Hematopoietic multipotent progenitor cell treated with erythropoietin and hydrocortisone succinate and interleukin-3 and kit ligand, for 17 days (in vitro differentiated cells): ENCODE measurements around the gene MRPL36.
"Not testable (repeated sequence)": the region's sequence is repeated elsewhere in the genome, so short reads cannot be mapped to it uniquely, and the experiment has no call there.

ENCODE experiments used
- DNase-seq: peaks from one replicate; pipeline ENCODE4 v3.0.0-alpha.2; 2015; ENCODE audit warnings: low spot score

The MRPL36 gene

DNA sequence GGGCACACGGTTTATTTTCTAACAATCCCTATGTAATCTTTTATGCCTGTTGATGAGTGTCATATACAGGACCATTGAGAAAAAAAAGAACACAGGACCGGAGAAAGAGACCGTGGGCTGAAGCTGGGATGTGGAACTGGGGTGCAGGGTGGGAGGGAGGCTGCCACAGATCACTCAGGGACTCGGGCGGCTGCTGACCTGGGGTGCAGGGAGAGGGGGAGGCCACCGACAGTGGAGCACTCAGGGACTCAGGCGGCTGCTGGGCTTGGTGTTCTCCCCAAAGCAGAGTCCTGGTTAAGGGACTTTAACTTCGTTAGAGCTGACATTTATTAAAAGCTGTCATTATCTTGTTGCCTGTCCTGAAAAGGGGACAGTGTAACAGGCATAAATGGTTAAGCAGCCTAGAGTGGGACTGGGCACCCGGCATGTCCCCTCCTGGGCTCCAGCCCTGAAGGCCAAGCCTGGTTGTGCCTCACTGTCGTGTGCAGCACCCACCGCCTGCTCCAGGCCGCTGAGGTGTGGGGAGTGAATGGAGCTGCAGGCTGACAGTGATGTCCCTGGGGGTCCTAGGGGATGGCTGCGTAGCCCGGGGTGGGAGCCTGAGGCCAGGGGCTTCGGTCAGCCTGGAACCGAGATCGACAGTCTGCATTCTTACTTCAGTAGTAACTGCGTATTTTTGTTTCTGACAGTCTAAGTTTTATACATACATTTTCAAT lies 15.6 kb upstream of the MRPL36 start:
- no peak for DNase-seq

DNA sequence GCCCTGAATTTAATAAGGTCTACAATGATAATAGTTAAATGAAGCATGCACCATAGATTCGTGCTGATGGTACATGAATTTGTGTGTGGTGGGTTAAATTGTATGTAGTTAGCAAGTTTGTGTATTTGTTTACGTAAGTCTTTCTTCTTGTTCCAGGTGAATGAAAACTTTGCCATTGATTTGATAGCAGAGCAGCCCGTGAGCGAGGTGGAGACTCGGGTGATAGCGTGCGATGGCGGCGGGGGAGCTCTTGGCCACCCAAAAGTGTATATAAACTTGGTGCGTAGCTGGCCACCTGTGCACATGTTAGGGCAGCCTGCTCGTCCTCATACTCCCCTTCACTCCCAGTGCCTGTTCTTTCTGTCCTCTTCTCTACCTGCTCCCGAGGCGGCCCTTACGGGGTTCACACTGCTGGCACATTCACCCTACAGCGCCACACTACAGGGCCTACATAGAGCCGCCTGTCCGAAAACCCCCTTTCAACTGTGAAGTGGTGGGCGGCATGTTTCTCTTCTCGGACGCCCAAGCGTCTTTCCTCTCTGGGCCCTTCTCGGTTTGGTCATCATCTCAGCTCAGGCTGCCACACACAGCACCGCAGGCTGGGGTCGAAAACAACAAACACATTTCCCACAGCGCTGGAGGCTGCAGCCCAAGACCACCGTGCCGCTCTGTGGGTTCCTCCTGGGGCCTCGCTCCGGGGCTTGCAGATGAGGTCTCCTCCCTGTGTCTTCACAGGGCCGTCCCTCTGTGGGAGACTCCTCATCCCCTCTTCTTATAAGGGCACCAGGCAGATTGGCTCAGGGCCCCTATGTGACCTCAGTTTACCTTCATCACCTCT lies 14.8 kb upstream of the MRPL36 start:
- DNase-seq: no peak

GRCh38 chr5:1810581-1811101 lies 11.0 kb upstream of the MRPL36 start:
- DNase-seq: no peak

DNA sequence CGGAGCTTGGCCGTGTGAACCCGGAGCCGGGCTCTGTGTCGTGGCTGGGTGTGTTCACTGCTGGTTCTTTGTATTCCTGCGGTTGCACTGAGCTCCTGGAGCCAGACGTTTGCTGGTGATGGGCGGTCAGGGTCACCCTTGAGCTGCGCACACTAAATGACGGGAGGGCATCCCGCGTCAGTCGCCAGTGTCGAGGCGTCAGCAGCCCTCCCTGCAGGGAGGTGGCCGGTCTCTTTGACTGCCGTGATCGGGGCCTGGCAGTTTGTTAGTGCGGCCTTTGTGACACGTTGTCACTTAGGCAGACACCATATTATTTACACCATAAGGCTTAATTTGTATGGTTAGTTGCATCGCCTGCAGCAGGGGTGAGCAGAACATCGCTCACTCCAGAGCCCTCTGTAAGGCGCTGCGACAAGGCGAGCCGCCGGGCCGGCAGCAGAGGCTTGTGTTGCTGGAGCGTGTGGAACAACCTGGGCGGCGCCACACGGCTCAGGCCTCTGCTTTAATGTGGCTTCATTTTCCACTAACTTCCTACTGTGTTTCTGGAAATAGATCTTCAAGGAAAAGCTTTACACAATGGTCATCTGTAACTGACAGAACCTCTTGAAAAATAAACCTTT lies 9.9 kb upstream of the MRPL36 start:
- DNase-seq: no peak

DNA sequence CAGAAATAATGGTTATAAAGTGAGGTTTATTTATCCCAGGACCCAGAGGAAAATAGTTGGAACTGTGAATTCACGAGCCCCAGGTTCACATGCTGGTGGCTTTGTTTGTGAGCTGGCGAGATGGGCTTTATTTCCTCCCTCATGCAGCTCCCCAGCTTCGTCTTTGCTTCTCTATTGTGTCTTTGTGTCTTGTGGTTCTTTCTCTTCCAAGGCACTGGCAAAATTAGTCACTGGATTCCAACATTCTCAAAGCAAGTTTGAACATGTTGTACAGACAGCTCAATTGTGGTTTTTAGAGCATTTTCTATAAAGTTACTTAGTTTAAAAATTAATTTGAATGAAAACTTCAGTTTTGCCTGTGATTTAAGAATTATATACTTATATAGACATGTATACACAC lies 8.8 kb upstream of the MRPL36 start:
- no peak for DNase-seq

DNA sequence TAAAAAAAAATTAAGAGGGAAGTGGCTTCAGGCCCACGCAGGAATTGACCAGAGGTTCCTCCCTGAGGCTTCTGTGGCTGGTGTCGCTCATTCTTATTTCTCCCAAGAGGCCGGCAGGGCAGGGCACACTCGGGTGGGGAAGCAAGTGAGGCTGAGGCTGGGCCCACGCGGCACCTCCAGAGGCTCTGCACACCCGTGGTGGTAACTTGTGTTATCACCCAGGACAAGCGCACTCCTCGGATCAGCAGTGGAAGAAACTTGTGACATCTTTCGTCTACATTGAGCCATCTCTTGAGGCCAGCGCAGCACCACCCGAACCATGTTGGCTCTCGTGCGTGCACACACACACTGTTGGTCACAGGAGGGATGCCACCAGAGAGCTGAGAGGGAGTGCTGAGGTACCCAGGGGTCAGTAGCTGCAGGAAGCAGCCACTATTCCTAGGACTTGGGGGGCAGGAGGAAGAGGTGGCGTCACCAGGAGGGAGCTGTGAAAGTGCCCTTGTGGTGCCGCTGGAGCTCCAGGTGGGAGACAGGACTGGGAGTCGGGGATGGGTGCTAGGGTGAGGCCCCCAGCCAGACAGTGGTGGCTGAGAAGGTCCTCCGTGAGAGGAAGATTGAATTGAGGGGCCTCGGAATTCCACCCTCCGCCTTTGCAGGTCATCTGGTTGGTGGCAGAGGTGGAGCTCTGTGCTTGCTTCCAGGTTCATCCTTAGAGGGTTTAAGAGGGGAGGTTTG lies 8.0 kb upstream of the MRPL36 start:
- DNase-seq: no peak

DNA sequence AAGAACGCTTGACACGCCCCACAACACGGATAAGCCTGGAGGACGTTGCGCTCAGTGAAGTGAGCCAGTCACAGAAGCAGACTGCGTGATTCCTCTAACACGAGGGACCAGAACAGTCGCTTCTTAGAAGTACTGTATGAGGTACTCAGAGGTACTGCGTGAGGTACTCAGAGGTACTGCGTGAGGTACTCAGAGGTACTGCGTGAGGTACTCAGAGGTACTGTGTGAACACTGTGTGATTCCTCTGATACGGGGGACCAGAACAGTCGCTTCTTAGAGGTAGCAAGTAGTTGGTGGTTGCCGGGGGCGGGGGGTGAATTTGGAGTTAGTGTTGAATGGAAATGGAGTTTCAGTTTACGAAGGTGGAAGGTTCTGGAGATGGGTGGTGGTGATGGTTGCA lies 7.3 kb upstream of the MRPL36 start:
- DNase-seq: no peak

DNA sequence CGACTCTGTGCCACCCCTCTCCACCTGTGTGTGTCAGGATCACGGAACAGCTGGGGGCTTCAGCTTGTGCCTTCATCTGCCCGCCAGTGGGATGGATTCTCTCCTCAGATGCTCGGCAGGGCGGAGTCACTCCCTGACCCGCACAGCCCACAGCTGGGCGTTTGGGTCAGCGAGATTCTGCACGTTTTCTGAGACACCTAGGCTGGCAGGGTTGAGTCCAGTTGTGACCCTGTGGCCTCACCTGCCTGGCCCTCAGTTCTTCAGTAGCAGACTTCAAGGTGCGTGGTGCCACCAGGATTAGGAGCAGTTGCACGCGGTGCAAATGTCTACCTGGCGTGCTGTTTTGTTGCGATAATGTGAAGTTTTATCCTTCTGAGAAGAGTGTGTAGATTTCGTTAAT lies 6.6 kb upstream of the MRPL36 start:
- DNase-seq: no peak

GRCh38 chr5:1805736-1806135 lies 6.1 kb upstream of the MRPL36 start:
- no peak for DNase-seq

GRCh38 chr5:1805326-1805725 lies 5.7 kb upstream of the MRPL36 start:
- DNase-seq: no peak

- peak; percentile 68 for DNase-seq
Observed at GRCh38 chr5:1804001-1804690, 4.5 kb upstream of the MRPL36 start.

GRCh38 chr5:1803192-1803591 lies 3.6 kb upstream of the MRPL36 start:
- no peak for DNase-seq

DNA sequence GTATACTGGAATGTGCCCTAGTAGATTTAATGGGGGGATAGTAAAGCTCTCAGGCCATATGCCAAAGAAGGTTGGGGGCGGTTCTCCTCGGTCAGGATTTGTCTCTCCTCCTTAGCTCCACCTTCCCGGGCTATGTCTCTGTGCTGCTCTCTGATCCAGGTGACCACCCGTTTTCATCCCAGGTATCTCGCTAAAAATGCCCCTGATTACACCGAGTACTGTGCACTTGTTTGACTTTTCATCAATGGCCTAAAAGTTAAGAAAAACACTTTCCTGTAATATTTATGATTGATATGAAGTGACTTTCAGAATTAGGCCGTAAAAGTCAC lies 2.3 kb upstream of the MRPL36 start:
- peak; percentile 12 for DNase-seq

GRCh38 chr5:1801222-1801966 lies 1.8 kb upstream of the MRPL36 start, which contains the start of gene NDUFS6:
Gene NDUFS6 (plus strand): TSS chr5:1801407. CDS start chr5:1801418, 11 bp downstream.
- DNase-seq: peak; percentile 86

DNA sequence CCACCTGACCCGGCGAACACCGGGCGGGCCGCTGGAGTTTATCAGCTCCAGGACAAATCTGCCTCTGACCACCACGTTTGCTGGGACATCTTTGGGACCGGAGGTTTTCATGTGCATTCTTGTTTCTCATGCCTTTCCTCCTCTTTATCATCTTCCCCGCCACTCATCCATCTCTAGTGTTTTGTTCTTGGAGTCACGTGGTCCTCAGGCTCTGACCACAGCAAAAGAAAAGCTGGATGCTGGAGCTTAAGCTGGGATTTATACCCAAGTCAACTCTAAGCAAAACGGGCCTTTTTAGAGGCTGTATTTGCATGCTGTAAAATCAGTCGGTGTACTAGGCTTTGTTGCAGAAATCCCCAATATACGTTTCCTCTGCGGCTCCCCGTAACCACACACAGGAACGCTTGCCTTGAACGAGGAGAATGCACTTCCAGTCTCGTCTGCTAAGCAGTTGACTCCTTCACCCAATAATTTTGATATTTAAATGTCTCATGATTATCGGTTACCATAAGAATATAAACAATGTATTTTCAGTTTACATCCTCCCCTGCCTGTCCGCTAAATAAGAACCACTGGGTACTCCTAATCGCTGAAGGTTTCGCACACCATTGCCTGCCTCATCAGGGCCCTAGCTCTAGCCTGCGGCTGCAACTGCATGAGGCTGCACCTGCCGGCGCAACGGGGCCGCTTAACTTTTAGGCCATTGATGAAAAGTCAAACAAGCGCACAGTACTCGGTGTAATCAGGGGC lies 1.0 kb upstream of the MRPL36 start:
- peak; percentile 70 for DNase-seq

- DNase-seq: no peak
Observed at GRCh38 chr5:1799110-1799601, 481 bp downstream of the MRPL36 start.

- DNase-seq: not testable (repeated sequence)
Observed at GRCh38 chr5:1798589-1798988, 1.0 kb downstream of the MRPL36 start.

DNA sequence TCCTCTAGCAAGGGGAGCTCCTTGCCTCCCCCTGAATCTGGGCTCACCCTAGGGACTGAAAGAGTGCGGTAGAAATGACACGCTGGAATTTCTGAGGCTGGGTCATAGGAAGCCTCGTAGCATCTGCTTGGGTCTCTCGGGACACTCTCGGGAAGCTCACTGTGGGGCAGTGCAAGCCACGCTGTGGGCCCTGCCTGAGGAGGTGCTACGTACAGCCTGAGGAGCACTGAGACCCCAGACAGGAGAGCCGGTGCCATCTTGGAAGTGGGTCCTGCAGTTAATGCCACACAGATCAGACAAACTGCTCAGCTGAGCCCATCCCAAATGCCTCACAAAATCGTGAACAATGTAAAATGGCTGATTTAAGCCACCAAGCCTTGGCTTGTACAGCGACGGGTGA lies 1.8 kb downstream of the MRPL36 start:
- no peak for DNase-seq

- no peak for DNase-seq
Observed at GRCh38 chr5:1797103-1797800, 2.4 kb downstream of the MRPL36 start.
